HG02981 (cell line): ENCODE data around the gene UQCC2.

Source experiments
- ATAC-seq: cut with Tn5 transposase; IDR thresholded peaks from one replicate; pipeline ENCODE4 v1.9.1; 2021; ENCODE audit warnings: mild to moderate bottlenecking, moderate library complexity; ENCODE audit not compliant: unreplicated experiment

Gene UQCC2

GRCh38 chr6:33725891-33726673, 14.6 kb upstream of the UQCC2 start:
- no peak for ATAC-seq

GRCh38 chr6:33725222-33725621, 13.7 kb upstream of the UQCC2 start:
- ATAC-seq: no peak

- no peak for ATAC-seq
These were observed 12.9 kb upstream of the UQCC2 start for GRCh38 chr6:33724102-33725023.

GRCh38 chr6:33723371-33724085, 12.0 kb upstream of the UQCC2 start:
- no peak for ATAC-seq

GRCh38 chr6:33722103-33722623, 10.7 kb upstream of the UQCC2 start:
- no peak for ATAC-seq

GRCh38 chr6:33721508-33721907, 10.0 kb upstream of the UQCC2 start:
- ATAC-seq: no peak

GRCh38 chr6:33720998-33721397, 9.5 kb upstream of the UQCC2 start:
- ATAC-seq: no peak

GRCh38 chr6:33719326-33719987, 8.0 kb upstream of the UQCC2 start:
- ATAC-seq: no peak

- ATAC-seq: no peak
These were observed 7.2 kb upstream of the UQCC2 start for GRCh38 chr6:33718713-33719112.

- no peak for ATAC-seq
These were observed 6.5 kb upstream of the UQCC2 start for GRCh38 chr6:33717934-33718455.

- ATAC-seq: no peak
These were observed 5.6 kb upstream of the UQCC2 start for GRCh38 chr6:33716890-33717632.

GRCh38 chr6:33716379-33716778, 4.9 kb upstream of the UQCC2 start:
- ATAC-seq: no peak

- ATAC-seq: no peak
These were observed 3.0 kb upstream of the UQCC2 start for GRCh38 chr6:33714385-33715040.

- ATAC-seq: no peak
These were observed 2.3 kb upstream of the UQCC2 start for GRCh38 chr6:33713786-33714185.

GRCh38 chr6:33712914-33713313, 1.4 kb upstream of the UQCC2 start:
- ATAC-seq: no peak

- ATAC-seq: no peak
These were observed 991 bp downstream of the UQCC2 start for GRCh38 chr6:33710296-33711121.

- no peak for ATAC-seq
These were observed 1.8 kb downstream of the UQCC2 start for GRCh38 chr6:33709605-33710295.
